ENCODE results near the gene MSX2.

Gene MSX2

DNA sequence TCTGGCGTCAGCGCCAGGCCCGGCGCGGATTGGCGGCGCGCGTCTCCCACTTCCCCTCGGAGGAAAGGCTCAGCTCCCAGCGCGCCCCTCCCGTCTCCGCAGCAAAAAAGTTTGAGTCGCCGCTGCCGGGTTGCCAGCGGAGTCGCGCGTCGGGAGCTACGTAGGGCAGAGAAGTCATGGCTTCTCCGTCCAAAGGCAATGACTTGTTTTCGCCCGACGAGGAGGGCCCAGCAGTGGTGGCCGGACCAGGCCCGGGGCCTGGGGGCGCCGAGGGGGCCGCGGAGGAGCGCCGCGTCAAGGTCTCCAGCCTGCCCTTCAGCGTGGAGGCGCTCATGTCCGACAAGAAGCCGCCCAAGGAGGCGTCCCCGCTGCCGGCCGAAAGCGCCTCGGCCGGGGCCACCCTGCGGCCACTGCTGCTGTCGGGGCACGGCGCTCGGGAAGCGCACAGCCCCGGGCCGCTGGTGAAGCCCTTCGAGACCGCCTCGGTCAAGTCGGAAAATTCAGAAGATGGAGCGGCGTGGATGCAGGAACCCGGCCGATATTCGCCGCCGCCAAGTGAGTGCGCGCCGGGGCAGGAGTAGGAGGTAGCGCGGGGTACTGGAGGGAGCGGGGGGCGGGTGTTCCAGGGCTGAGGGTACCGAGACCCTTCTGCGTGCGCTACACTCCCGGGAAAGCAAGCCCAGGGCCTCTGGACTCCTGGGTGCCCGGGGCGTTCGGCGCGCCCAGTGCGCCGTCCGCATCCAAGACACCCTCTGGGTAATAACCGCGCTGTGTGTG, at the start of gene MSX2:
MSX2 (plus strand) TSS at position 99 of the 777 bp plus-strand sequence; CDS start at position 177, 78 bp downstream.
- DNase-seq = no peak

DNA sequence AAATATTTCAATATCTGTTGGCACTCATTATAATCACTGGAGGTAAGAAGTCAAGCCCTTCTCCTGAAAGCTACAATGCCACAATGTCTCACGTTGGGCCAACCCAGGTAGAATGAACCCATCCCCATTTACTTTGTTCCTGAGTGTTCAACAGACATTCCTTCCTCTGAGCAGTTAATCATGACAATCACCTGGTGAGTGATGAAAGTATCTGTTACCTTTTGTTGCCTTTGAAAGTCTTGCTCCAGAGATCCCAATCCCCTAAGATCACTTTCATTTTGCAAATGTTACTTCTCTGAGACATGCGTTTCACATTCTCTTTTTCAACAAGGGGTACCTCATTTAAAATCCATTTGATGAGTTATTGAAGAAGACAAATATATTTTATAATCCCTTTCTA, 49.3 kb upstream of the MSX2 start:
- no peak for DNase-seq

DNA sequence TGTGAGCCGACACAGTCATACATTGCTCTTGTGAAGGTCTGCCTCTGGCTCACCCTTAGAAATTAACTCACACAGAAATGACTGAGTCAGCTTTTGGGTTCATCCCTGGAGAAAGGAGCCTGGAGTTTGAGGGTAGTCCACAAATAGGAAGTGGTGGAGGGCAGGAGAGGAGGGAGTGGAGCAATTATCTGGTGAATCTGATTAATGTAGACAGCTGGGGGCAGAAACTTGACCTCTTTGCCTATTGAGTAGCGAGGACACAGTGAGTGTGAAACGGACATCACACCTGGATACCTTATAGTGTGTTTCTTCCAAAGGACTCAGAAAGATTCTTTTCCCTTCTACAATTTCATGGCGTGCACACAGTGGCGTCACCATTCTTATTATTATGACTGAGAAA, 48.5 kb upstream of the MSX2 start:
- DNase-seq = no peak

DNA sequence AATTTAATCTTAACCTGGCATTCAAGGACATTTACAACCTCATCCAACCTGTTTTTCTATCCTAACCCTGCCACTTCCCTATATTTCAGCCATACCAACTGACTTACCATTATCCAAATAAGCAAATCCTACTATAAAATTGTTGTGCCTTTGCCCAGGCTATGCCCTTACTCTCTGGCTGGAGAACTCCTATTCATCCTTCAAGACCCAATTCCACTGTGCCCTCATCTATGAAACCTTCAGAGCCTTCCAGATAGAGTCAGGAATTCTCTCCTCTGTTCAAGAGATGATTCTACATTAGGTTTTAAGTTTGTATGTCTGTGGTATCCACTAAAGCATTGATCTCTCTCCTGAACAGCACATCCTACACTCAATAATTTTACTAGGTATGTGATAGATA, 46.3 kb upstream of the MSX2 start:
- DNase-seq = no peak

DNA sequence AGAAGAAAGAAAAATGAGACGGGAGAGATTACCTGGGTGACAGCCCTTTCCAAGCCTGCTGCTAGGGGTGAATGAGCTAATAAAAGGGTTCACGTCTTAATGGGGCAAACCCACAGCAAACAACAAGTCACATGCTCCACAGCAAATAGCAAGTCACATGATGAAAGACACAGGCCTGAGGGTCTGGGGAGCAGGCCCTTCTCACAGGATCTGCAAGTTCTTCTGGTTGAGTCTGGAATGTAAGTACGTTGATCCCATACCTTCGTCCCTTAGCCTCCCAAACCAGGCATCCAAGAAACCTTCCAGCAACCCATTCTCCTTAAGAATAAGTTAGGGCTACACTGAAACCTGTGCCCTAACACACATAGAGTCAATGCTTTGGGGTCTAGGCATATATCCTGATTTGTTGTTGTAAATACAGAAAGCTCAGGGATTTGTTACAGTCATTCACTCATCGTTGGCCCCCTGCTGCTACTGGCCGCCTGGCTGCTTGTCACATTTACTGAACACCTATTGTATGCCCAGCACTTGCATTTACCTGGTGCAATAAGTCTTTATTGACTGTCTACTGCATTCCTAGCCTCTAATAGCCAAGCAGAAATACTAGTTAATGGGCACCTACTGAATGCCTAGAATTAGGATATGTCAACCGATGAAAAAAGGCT, 43.3 kb upstream of the MSX2 start:
- no peak for DNase-seq

DNA sequence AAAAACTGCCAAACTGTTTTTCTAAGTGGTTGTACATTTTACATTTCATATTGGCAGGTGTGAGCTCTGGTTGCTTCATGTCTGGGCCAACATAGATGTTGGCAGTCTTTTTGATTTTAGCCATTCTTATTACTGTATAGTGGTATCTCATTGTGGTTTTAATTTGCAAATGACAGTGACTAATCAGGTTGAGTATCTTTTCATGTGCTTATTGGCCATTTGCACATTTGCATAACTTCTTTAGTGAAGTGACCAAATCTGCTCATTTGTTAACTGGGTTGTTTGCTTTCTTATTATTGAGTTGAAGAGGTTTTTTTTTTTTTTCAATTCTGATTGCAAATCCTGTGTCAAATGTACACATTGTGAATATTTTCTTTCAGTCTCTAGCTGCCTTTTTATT, 36.9 kb upstream of the MSX2 start:
- no peak for DNase-seq

DNA sequence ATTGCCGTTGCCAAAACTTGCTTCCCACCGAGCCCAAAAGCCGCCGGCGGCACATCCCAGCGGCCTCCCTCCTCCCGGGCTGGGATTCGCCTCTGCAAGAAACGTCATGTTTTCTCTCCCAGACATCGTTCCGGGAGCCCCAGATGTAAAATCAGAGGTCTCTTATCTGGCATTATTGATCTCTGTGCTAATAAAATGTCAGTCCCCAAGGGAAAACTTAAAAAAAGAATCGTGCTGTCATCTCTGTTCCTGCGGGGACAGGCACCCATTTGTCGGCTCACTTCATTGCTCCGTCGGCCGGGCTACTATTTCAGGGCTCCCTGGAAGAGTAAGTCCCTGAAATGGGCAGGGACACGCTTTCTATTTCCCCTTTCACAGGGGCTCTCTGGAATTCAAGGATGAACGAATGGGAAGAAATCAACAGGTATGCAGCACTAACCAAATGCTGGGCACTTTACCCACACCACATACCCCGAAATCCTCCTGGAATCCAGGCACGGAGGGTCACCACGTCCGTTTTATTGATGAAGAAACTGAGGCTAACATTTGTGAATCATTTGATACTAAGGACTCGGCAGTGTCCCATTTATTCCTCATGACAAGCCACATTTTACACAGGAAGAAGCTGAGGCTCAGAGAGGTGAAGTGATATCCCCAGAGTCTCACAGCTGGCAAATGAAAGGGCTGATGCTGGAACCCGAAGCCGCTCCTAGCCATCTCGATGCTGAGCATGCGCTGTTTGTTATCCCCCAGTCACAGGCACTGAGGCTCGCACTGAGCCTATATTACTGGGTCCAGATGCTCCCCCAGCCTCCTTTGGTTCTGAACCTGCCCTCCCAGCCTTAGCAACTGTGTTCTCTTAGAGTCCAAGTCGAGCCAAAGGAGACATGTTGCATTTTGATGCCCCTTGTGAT, 35.7 kb upstream of the MSX2 start:
- DNase-seq = no peak

DNA sequence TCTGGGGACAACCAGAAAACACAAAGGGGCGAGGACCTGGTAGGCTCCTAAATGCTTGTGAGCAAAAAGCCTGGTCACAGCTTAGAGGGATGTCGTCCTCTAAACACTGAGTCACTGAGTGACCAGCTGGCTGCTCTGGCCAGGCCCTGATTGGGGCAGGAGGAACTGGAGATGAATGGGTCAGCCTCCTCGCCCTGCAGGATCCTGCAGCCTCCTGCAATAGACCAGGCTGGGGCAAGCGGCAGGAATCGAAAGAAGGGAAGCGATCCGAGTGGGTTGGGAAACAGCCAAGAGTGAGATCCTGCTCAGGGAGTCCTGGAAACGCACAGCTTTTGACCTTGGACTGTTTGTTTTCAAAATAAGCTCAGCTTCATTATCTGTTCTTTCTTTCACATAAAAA, 34.1 kb upstream of the MSX2 start:
- no peak for DNase-seq

DNA sequence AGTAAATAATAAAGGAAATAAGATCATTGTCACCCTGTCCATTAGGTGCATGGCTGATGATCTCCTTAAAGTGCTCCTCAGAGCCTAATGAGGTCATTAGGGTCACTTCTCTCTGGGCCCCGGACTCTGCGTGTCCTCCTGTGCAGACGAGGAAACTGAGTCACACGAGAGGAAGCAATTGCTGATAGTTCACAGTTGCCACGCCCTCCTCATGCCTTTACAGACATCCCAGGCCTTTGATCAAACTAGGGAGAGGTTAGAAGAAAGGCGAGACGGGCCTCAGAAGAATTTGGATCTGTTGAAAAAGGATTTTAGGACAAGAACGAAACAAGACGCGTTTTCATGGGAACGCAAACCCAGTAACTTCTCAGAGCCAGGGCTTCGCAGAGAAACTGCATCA, 32.0 kb upstream of the MSX2 start:
- no peak for DNase-seq

DNA sequence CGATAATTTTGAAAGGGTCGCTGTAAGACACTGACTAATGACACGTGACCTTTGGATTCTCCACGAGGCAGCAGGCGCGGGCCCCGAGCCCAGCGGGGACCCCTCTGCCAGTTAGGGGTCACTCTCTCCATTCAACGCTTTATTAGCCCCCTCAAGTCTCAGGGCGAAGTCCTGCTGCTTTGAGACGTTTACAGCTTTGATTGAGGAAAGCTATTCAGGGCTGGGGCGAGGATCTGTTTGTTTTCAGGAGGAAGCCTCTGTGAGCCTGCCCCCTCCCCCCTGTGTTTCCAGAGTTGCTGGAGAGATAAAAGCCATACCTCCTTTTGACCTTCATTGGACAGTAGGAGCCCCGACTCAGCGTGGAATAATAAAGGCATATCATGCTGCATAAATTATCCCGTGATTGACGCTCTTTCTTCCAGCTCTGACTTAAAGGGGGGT, 31.4 kb upstream of the MSX2 start:
- no peak for DNase-seq

DNA sequence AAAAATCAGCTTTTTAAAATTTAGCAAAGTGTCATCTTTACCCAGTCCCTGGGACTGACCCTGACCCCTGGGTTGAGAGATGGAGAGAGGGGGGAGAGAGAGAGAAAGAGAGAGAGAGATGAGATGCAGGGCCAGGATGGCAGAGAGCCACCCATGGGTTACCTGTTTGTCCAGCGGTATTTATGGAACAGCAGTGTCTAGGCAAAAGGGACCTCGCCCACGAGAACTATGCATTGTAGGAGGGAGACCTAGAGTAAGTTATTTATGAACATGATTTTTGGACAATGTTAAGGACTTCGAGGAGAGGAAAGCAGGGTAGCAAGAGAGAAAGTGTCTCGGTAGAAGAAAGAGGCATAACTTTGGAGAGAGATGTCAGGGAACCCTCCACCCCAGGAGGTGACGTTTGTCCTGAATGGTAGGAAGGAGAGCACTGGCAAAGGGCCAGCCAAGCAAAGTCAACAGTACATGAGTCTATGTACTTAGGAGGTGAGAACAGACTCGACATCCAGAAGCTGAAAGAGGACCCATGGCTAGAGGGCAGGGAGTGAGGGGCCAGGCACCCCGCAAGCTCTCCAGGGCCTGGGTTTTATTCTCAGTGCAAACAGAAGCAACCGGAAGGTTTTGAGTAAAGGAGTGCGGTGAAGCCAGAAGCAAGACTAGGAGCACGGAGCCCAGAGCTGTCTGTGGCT, 30.5 kb upstream of the MSX2 start:
- DNase-seq = no peak

DNA sequence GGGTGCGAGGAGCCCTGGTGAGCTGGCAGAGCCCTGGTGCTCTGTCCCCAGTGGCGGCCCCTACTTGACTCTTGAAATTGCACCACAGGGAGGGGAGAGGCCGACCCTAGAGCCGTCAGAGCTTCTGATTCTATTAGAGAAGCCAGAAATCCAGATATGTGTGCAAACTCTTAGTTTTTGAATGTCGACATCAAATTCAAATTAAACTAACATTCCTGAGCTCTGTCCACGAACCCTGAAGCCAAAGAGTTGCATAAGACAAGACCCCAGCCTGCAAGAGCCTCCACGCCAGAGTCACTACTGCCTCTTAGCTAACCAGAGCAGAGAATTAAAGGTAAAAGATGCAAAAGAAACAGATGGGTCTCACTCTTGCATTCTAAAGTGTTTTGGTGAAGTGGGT, 29.8 kb upstream of the MSX2 start:
- DNase-seq = no peak

DNA sequence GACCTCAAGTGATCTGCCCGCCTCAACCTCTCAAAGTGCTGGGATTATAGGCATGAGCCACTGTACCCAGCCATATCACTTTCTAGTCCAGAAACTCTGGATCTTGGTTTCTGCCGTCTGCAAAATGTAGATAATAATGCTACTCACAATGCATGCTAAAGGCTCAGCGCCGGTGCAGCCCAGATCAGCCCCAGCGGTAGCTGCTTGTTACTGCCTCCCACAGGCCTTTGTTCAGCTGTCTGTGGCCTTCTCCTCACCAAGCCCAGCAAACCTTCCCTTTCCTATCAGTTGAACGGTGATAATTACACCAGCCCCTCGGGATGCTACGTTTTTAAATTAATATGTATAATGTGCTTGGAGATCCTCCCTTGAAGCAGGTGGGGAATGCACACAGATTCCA, 26.2 kb upstream of the MSX2 start:
- no peak for DNase-seq

DNA sequence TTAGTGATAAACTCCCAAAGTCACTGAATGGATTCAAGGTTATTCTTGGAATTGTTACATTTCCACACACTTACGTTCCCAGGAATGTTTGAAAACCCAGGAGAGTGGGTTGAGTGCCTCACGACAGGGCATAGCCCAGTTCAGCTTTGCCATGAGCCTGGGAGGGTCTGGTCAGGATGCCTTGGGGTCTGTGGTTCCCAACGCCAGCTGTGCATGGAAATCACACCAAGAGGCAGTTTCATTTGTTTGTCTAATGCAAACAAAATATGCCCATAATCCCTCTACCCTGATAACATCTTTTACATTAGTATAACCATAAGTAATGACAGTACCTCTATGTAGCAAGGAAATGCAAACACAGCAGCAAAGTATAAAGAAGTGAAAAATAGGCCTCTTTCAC, 25.3 kb upstream of the MSX2 start:
- no peak for DNase-seq

DNA sequence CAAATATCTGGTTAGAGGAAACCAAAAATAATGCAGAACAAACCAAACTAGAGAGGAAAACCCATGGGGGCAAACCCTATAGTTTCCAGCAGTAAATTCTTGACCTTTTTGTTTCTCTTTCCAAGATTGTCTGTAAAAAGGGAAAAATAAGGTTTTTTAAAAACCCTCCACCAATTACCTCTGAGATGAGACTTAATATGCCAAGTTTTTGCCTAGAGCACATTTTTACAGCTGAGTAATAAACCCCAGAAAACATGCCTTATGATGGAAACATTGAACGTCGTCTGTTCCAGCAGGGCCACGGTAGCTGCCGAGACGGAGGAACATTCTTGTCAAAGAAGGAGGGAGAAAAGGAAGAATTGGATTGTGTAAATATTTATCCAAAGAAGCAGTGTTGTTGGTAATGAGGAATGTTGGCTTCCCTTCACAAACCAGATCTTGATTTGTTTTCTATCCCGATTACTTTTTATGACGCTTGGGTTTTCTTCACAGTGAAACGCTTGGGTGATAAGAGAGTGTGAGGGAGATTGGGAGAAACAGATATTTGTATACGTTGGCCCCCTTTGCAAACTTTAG, 17.3 kb upstream of the MSX2 start:
- DNase-seq = no peak

DNA sequence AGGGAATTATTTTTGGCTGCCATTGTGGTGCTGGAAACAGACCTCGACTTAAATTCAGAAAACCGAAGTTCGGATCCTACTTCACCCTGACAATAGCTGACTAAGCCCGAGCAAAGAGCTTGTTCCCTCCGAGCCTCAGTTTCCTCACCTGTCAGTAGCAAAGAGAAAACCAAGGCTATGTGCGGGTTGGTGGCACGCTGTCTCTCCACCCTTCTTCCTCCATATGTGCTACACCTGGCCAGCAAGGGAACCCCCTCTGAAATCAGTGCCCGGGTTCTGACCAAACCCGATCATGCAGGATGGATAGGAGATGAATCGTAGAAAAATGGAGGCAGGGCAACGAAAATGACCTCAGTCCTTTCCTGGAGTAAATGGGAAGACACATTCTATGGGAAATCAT, 16.7 kb upstream of the MSX2 start:
- no peak for DNase-seq

DNA sequence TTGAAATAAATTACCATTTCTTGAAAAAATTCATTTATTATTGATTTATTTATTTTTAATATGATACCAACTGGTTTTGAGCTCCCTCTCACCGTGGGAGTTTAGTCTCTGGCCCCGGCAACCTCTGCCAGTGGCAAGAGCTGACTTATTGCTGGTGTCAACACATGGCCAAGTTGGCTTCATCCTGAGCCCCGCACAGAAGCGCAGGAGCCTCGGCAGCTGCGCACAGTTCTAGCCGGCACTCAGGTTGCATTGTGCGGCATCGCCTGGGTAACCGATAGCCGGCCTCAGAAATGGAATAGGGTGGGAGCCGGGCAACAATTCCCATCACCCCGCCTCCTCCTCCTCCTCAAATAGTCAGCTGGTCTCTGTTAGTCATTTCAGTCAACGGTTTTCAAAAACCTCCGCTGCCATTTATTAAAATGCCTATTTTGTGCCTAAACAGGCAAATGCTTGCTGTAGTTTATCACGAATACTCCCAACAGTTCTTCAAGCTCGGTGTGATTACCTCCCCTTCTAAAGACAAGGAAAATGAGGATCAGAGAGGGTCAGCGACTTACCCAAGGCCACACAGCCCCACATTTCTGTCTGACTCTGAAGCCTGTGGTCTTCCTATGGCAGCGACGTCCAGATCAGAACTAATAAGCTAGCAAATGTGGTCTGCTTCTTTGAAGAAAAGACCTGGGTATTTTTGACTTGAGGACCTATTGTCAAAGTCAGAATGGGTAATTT, 15.7 kb upstream of the MSX2 start:
- no peak for DNase-seq

DNA sequence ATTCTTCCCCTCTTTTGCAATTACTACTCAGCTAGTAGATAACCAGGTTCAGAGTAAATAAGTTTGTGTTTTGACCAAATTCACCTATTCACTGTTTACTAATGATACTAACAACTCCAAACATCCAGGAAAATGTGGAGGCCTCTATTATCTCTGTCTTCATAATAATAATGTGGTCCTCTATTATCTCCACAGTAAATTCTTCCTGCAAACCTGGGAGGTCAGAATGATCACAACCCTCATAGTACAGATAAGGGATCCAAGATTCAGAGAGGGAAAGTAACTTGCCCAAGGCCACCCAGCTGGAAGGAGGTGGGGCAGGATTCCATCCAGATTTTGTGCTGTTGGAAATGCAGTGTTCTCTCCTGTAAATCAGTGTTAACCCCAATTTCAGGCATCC, 9.6 kb upstream of the MSX2 start:
- no peak for DNase-seq

DNA sequence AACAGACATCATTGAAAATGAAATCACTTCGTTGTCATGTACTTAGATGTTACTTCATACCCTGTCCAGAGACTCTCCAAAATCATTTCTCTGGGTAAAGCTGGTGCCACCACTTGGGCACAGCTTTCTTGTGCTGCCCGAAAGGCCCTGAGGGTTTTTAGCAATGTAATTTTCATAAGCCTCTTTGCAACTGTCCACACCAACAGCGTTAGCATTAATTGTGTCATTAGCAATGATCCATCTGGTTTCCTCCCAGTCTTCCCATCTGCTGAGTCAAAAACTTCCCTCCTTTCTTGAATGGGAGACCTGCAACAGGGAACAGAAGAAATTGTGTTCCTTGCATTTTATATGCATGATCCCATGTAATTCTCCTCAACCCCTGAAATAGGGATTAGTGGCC, 8.6 kb upstream of the MSX2 start:
- no peak for DNase-seq

DNA sequence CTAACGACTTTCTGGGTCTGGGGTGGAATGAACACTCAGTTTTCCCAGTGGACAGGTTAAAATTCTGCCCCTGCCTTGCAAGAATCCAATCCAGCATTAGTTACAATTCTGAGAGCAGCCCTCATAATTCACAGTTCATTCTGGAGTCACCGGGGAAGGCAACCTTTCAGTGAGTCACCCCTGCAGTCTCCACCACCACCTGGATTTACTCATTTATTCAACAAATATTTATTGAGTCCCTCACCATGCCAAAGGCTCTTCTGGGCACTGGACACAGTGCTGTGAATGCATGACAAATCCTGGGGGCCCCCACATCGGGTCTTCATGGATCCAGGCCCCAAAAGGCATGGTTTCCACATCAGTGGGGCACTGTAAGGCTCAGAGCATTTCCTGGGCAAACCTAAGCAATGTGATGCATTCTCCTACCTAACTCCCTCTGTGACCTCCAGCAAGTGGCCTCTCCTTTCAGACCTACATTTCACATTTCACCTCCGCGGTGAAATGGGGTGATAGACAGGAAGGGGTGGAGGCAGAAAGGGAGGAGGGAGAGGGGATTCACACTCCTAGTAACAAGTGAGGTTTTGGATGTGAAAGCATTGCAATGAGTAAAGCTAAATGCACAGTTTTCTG, 6.4 kb upstream of the MSX2 start:
- no peak for DNase-seq

DNA sequence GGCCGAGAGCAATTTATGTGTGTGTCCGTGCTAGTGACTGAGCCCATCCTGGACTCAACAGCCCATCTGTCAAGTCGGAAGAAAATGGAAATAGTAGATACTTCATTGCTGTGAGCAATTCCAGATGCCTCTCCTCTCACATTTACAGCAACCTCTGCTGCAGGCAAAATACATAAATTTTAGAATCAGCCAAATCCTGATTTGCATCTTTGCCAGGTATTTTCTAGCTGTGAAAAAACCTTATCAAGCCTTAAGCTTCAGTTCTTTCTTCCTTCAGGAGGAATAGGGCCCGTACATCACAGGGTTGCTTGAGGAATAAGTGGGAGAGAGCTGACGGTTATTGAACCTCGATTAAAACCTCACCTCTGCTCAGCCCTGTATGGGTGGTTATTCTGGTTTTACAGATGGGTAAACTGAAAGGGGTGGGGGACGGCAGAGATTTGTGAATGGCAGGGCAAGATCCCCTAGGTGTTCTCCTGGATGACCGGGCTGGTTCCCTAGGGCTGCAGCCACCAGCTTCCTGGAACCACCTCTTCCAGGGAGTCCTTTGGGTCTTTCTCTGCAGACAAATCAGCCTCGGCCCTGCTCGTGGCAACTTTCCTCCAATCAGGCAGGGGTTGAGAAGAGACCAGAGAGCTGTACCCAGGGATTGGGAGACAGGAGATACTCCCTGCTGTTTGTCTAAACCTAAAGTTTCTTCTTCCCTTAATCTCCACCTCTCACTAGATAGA, 5.3 kb upstream of the MSX2 start:
- DNase-seq = no peak
